ENCODE measurements around the gene LYL1.

The LYL1 gene

DNA sequence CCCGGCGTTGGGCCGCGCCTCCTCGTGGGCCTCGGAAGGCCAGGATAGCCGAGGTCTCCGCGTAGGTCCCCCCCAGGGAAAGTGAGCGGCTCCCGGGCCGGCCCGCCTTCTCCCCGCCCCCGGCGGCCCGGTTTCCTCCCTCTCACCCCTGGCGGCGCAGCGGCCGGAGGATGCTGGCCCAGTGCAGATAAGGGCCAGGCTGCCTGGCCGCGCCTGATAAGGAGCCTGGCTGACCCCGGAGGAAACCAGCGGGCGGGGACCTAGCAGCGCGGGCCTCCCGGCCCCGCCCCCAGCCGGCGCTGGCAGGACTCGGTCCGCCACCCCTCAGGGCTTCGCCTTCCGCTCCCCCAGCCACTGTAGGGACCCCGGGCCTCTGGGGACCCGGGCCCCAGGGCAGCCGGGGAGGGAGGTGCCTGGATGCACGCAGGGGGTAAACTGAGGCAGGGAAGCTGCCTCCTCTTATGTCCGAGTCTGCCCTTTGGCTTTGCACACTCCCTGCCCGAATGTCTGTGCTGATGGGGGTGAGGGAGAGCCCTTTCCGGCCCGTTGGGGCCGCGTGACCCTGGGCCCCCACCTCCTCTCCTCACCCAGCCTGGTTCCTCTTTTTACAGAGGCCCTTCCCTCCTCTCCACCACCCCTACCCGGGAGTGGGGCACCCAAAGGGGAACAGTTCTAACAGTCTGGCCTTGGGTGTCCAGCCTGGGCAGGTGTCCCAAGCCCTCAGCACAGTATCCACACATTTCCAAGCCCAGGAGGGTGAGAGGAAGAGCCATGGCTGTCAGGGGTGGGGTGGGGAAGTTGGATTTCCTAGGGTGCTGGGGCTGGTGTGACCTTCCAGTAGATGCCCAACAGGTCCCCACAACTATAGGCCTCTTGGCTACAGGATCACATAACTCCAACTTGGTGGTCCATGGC, at the start of gene LYL1:
Gene LYL1 (minus strand): TSS at position 193 of the 915 bp plus-strand sequence. CDS start 1,687 bp downstream, outside the sequence.
- TF ChIP-seq, protein P1, sequence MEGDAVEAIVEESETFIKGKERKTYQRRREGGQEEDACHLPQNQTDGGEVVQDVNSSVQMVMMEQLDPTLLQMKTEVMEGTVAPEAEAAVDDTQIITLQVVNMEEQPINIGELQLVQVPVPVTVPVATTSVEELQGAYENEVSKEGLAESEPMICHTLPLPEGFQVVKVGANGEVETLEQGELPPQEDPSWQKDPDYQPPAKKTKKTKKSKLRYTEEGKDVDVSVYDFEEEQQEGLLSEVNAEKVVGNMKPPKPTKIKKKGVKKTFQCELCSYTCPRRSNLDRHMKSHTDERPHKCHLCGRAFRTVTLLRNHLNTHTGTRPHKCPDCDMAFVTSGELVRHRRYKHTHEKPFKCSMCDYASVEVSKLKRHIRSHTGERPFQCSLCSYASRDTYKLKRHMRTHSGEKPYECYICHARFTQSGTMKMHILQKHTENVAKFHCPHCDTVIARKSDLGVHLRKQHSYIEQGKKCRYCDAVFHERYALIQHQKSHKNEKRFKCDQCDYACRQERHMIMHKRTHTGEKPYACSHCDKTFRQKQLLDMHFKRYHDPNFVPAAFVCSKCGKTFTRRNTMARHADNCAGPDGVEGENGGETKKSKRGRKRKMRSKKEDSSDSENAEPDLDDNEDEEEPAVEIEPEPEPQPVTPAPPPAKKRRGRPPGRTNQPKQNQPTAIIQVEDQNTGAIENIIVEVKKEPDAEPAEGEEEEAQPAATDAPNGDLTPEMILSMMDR (IDR thresholded peaks at IDR 0.05; ENCODE audit: low read depth, low read length) = no peak
- TF ChIP-seq EZH2phosphoT487 (IDR thresholded peaks at IDR 0.05; ENCODE audit: low read depth) = no peak
- peak within 1 kb of the TSS; percentile 90 for H3K4me3 ChIP-seq (ENCODE audit: low read length)
- peaks cover 15% of the 10 kb centered on the region for H3K79me2 ChIP-seq (ENCODE audit: low read length)
- H4K20me1 ChIP-seq (ENCODE audit: insufficient read depth, low read length) = peaks cover 5% of the 10 kb centered on the region; the same call in 1 of the 2 replicates
- peaks cover 50% of the 10 kb centered on the region for H3K4me1 ChIP-seq (ENCODE audit: low read length)
- no peaks in the 10 kb centered on the region for H3K9me3 ChIP-seq (ENCODE audit: insufficient read depth, low read length)
- H3K36me3 ChIP-seq (replicated peaks; ENCODE audit: low read depth, low read length) = peaks cover 24% of the 10 kb centered on the region
- H3K4me2 ChIP-seq (ENCODE audit: low read length) = peak within 1 kb of the TSS; percentile 100
- no peaks in the 10 kb centered on the region for H3K27me3 ChIP-seq (ENCODE audit: low read depth, low read length)
- H3K27ac ChIP-seq (ENCODE audit: low read length) = peak within 1 kb of the TSS; percentile 99
- H2AFZ ChIP-seq (ENCODE audit: low read depth, low read length) = peak within 1 kb of the TSS; percentile 64; the same call in 1 of the 2 replicates
- H3K9ac ChIP-seq (ENCODE audit: low read length) = peak within 1 kb of the TSS; percentile 92

GRCh38 chr19:13151605-13152355, 49.1 kb upstream of the LYL1 start:
- no peaks in the 10 kb centered on the region for H3K9me3 ChIP-seq (ENCODE audit: insufficient read depth, low read length)
- peaks cover 47% of the 10 kb centered on the region for H3K4me1 ChIP-seq (ENCODE audit: low read length)
- peak overlapping the region; percentile 69 for H3K27ac ChIP-seq (ENCODE audit: low read length)
- no peak for TF ChIP-seq EZH2phosphoT487 (IDR thresholded peaks at IDR 0.05; ENCODE audit: low read depth)
- TF ChIP-seq, protein P1 (IDR thresholded peaks at IDR 0.05; ENCODE audit: low read depth, low read length) = no peak
- H3K79me2 ChIP-seq (ENCODE audit: low read length) = peaks cover 28% of the 10 kb centered on the region
- peak overlapping the region; percentile 89 for H3K4me3 ChIP-seq (ENCODE audit: low read length)
- peak overlapping the region; percentile 94 for H3K4me2 ChIP-seq (ENCODE audit: low read length)
- H3K9ac ChIP-seq (ENCODE audit: low read length) = peak overlapping the region; percentile 97
- H4K20me1 ChIP-seq (ENCODE audit: insufficient read depth, low read length) = no peaks in the 10 kb centered on the region
- peaks cover 14% of the 10 kb centered on the region for H3K36me3 ChIP-seq (replicated peaks; ENCODE audit: low read depth, low read length)
- peak overlapping the region; percentile 1; the same call in 1 of the 2 replicates for H2AFZ ChIP-seq (ENCODE audit: low read depth, low read length)
- H3K27me3 ChIP-seq (ENCODE audit: low read depth, low read length) = no peaks in the 10 kb centered on the region

DNA sequence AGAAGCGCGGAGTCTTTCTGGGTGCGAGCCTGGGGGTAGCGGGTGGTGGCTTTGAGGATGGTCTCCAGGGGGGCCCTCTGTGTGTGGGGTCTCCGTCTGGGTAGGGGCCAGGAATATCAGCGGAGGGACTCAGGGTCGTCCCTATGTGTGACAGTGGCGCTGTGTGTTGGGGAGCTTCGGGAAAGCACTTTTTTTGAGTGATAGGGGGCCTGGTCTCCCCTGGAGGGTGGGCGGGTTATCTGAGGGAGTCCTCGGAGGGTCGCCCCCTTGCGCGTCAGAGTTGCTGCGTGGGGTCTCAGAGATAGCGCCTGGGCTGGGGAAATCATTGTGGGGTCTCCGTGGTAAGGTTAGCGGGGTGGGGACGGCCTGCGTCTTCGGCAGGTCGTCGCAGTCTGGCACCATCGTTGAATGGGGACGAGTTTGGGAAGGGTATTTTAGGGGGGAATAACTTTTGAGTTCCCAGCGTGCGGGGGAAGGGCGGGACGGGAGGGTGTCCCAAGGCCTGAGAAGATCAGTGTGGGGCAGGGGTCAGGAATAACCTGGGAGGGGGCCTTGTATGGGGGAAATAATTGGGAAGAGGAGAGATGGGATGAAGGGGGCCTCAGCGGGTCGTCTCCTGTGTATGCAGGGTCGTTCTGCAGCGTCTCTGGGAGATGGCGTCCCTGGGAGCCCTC, 48.4 kb upstream of the LYL1 start:
- Histone ChIP-seq H3K4me3 (ENCODE audit: low read length) (peak overlapping the region; percentile 89), H3K79me2 (ENCODE audit: low read length) (peaks cover 28% of the 10 kb centered on the region), H2AFZ (ENCODE audit: low read depth, low read length) (peak overlapping the region; percentile 37; the same call in 1 of the 2 replicates), H3K4me2 (ENCODE audit: low read length) (peak overlapping the region; percentile 78), H4K20me1 (ENCODE audit: insufficient read depth, low read length) (no peaks in the 10 kb centered on the region), H3K27ac (ENCODE audit: low read length) (peak overlapping the region; percentile 69), H3K27me3 (ENCODE audit: low read depth, low read length) (no peaks in the 10 kb centered on the region), H3K4me1 (ENCODE audit: low read length) (peaks cover 40% of the 10 kb centered on the region), H3K36me3 (replicated peaks; ENCODE audit: low read depth, low read length) (peaks cover 14% of the 10 kb centered on the region), H3K9ac (ENCODE audit: low read length) (peak overlapping the region; percentile 97), H3K9me3 (ENCODE audit: insufficient read depth, low read length) (no peaks in the 10 kb centered on the region)
- no peak for TF ChIP-seq EZH2phosphoT487 (IDR thresholded peaks at IDR 0.05; ENCODE audit: low read depth)
- TF ChIP-seq, protein P1 (IDR thresholded peaks at IDR 0.05; ENCODE audit: low read depth, low read length) = no peak
